CD4-positive, CD25-positive, alpha-beta regulatory T cell (primary cell): ENCODE measurements around the gene CFAP410. TPM values are rescaled to one million over a fixed set of nuclear protein-coding genes. Genes with fewer than 3 reads are reported as not detected.
"Not testable (repeated sequence)": the region's sequence is repeated elsewhere in the genome, so short reads cannot be mapped to it uniquely, and the experiment has no call there.

Source experiments
- ATAC-seq, 2 donors: fragments of 150-1000 bp; cut with Tn5 transposase; one replicate each; pipeline ENCODE4 v1.10.0; 2021; ENCODE audit warnings: low read depth in 2 of 2, moderate number of reproducible peaks in 2 of 2, moderate library complexity in 1 of 2
- DNase-seq, 3 donors: peaks; one replicate each; pipeline versions ENCODE4 v3.0.0 to v3.0.0-alpha.2; 2012 to 2022; ENCODE audit warnings: mixed read lengths in 1 of 3
- H3K27ac ChIP-seq: one replicate; pipeline ENCODE4 v1.7.0; 2013; ENCODE audit warnings: mild to moderate bottlenecking, low read length; ENCODE audit not compliant: insufficient read depth, poor library complexity, severe bottlenecking
- H3K27me3 ChIP-seq: one replicate; pipeline ENCODE4 v1.7.0; 2013; ENCODE audit warnings: low read length; ENCODE audit not compliant: control insufficient read depth, insufficient read depth
- H3K36me3 ChIP-seq: one replicate; pipeline ENCODE4 v1.7.0; 2013; ENCODE audit warnings: mild to moderate bottlenecking, low read length, moderate library complexity; ENCODE audit not compliant: control insufficient read depth, insufficient read depth
- H3K4me1 ChIP-seq: 2 replicates; pipeline ENCODE4 v1.7.0; 2013; ENCODE audit warnings: mild to moderate bottlenecking, low read length; ENCODE audit not compliant: insufficient read depth, control insufficient read depth, poor library complexity, severe bottlenecking
- H3K4me3 ChIP-seq: one replicate; pipeline ENCODE4 v1.7.0; 2013; ENCODE audit warnings: low read depth, mild to moderate bottlenecking, low read length, moderate library complexity
- H3K9me3 ChIP-seq, 2 experiments: 1 replicate in 1 of 2; 2 replicates in 1 of 2; pipeline ENCODE4 v1.7.0; 2013; ENCODE audit warnings: low read length in 2 of 2, mild to moderate bottlenecking in 1 of 2, moderate library complexity in 1 of 2; ENCODE audit not compliant: control insufficient read depth in 2 of 2
- H3K27ac Mint-ChIP-seq, 3 donors: one replicate each; pipeline ENCODE4 v1.8.0; 2020 to 2022; ENCODE audit warnings: mild to moderate bottlenecking in 3 of 3, mixed read lengths in 3 of 3, moderate library complexity in 2 of 3
- H3K27me3 Mint-ChIP-seq: one replicate; pipeline ENCODE4 v1.8.0; 2022; ENCODE audit warnings: mild to moderate bottlenecking, mixed read lengths
- H3K36me3 Mint-ChIP-seq: one replicate; pipeline ENCODE4 v1.8.0; 2020; ENCODE audit warnings: mixed read lengths
- H3K4me1 Mint-ChIP-seq, 4 donors: one replicate each; pipeline ENCODE4 v1.8.0; 2020 to 2022; ENCODE audit warnings: mixed read lengths in 4 of 4, mild to moderate bottlenecking in 1 of 4
- H3K4me3 Mint-ChIP-seq, 4 donors: one replicate each; pipeline ENCODE4 v1.8.0; 2020 to 2022; ENCODE audit warnings: mild to moderate bottlenecking in 4 of 4, mixed read lengths in 4 of 4, moderate library complexity in 3 of 4
- H3K9me3 Mint-ChIP-seq, 7 donors: one replicate each; pipeline ENCODE4 v1.8.0; 2020 to 2022; ENCODE audit warnings: mixed read lengths in 7 of 7, mild to moderate bottlenecking in 3 of 7, moderate library complexity in 2 of 7
- polyA plus RNA-seq, 4 donors: library from polyadenylated mRNA; unstranded; fragments of 300-500 nt; fragmentation: Illumina TruSeq; gene quantifications; one replicate each; pipeline ENCODE4 v1.2.3, GENCODE V29; 2021
- total RNA-seq: library from RNA; stranded (reverse); gene quantifications from one replicate; pipeline ENCODE4 v1.2.3, GENCODE V29; 2022

The CFAP410 gene
- total and polyA plus RNA-seq, 5 donors from 2014 or later, result 16.4 to 49.1 (median 17.2) TPM

- H3K27me3 Mint-ChIP-seq, result peaks cover 11% of the 10 kb centered on the region
- no peak overlapping the region for H3K4me3 Mint-ChIP-seq
- ATAC-seq (no peak), DNase-seq (no peak)
- Histone ChIP-seq H3K36me3 (no peaks in the 10 kb centered on the region), H3K4me1 (no peaks in the 10 kb centered on the region), H3K27me3 (no peaks in the 10 kb centered on the region), H3K9me3 (no peaks in the 10 kb centered on the region), H3K4me3 (no peak overlapping the region), H3K27ac (no peak overlapping the region)
- H3K27ac Mint-ChIP-seq, result no peak overlapping the region
- no peaks in the 10 kb centered on the region for H3K9me3 Mint-ChIP-seq
- no peaks in the 10 kb centered on the region for H3K36me3 Mint-ChIP-seq
- peaks cover 0 to 4% (median 0%) of the 10 kb centered on the region in 4 donors for H3K4me1 Mint-ChIP-seq
Measured at GRCh38 chr21:44283948-44284347, 55.2 kb downstream of the CFAP410 start.

GRCh38 chr21:44283211-44283785, 55.9 kb downstream of the CFAP410 start:
- H3K4me3 Mint-ChIP-seq, H3K4me1 ChIP-seq, H3K9me3 ChIP-seq, DNase-seq, H3K9me3 Mint-ChIP-seq, H3K4me1 Mint-ChIP-seq, H3K36me3 ChIP-seq, H3K36me3 Mint-ChIP-seq, ATAC-seq, H3K4me3 ChIP-seq, H3K27ac Mint-ChIP-seq, H3K27ac ChIP-seq, H3K27me3 ChIP-seq: not testable (repeated sequence)
- peaks cover 11% of the 10 kb centered on the region for H3K27me3 Mint-ChIP-seq

- Mint-ChIP-seq H3K36me3 (no peaks in the 10 kb centered on the region), H3K27me3 (peaks cover 11% of the 10 kb centered on the region), H3K9me3 (no peaks in the 10 kb centered on the region), H3K4me3 (no peak overlapping the region), H3K27ac (no peak overlapping the region), H3K4me1 (peaks cover 0 to 2% (median 0%) of the 10 kb centered on the region in 4 donors)
- DNase-seq (no peak), ATAC-seq (no peak)
- H3K36me3 ChIP-seq, result no peaks in the 10 kb centered on the region
- H3K27me3 ChIP-seq, result no peaks in the 10 kb centered on the region
- no peaks in the 10 kb centered on the region for H3K4me1 ChIP-seq
- H3K9me3 ChIP-seq, result no peaks in the 10 kb centered on the region
- no peak overlapping the region for H3K4me3 ChIP-seq
- no peak overlapping the region for H3K27ac ChIP-seq
Measured at GRCh38 chr21:44282370-44282769, 56.8 kb downstream of the CFAP410 start.

GRCh38 chr21:44281801-44282200, 57.4 kb downstream of the CFAP410 start:
- Mint-ChIP-seq H3K27ac (no peak overlapping the region), H3K9me3 (no peaks in the 10 kb centered on the region), H3K36me3 (no peaks in the 10 kb centered on the region), H3K4me1 (peaks cover 0 to 2% (median 0%) of the 10 kb centered on the region in 4 donors), H3K4me3 (no peak overlapping the region), H3K27me3 (peaks cover 11% of the 10 kb centered on the region)
- ATAC-seq (no peak), DNase-seq (no peak)
- Histone ChIP-seq H3K4me3 (no peak overlapping the region), H3K36me3 (no peaks in the 10 kb centered on the region), H3K9me3 (no peaks in the 10 kb centered on the region), H3K27me3 (no peaks in the 10 kb centered on the region), H3K4me1 (no peaks in the 10 kb centered on the region), H3K27ac (no peak overlapping the region)

GRCh38 chr21:44279354-44280260, 59.6 kb downstream of the CFAP410 start:
- H3K27me3 ChIP-seq, result no peaks in the 10 kb centered on the region
- Mint-ChIP-seq H3K9me3 (no peaks in the 10 kb centered on the region), H3K27ac (no peak overlapping the region), H3K4me1 (peaks cover 0 to 2% (median 0%) of the 10 kb centered on the region in 4 donors), H3K36me3 (no peaks in the 10 kb centered on the region), H3K27me3 (peaks cover 15% of the 10 kb centered on the region), H3K4me3 (no peak overlapping the region)
- H3K9me3 ChIP-seq, result no peaks in the 10 kb centered on the region
- H3K4me1 ChIP-seq, result no peaks in the 10 kb centered on the region
- no peak for ATAC-seq
- no peak overlapping the region for H3K4me3 ChIP-seq
- no peak for DNase-seq
- no peaks in the 10 kb centered on the region for H3K36me3 ChIP-seq
- no peak overlapping the region for H3K27ac ChIP-seq

Other genes starting within 250 kb of the CFAP410 start
- 17.6 TPM for gene PWP2, start 232.0 kb downstream of the CFAP410 start, total RNA-seq
- 10 to 100 TPM in 1 of 4 donors, 1 to 10 TPM in 1, under 1 TPM in 2; 0.78 to 15.7 (median 4.1) TPM for gene PWP2, start 232.0 kb downstream of the CFAP410 start, polyA plus RNA-seq
- gene GATD3, start 205.7 kb downstream of the CFAP410 start, total RNA-seq, result 32.1 TPM
- gene GATD3, start 205.7 kb downstream of the CFAP410 start, polyA plus RNA-seq, result 10 to 100 TPM in 2 of 4 donors, 1 to 10 TPM in 2; 3.9 to 51.4 (median 27.6) TPM
- gene ICOSLG, start 98.4 kb downstream of the CFAP410 start, total RNA-seq, result 22.6 TPM
- gene ICOSLG, start 98.4 kb downstream of the CFAP410 start, polyA plus RNA-seq, result 1 to 10 TPM in 2 of 4 donors, under 1 TPM in 2; 0.49 to 2.0 (median 1.3) TPM
- not detected for gene DNMT3L, start 77.5 kb downstream of the CFAP410 start, total RNA-seq
- not detected for gene DNMT3L, start 77.5 kb downstream of the CFAP410 start, polyA plus RNA-seq
- gene AIRE, start 53.5 kb downstream of the CFAP410 start, total RNA-seq, result 0.39 TPM
- gene AIRE, start 53.5 kb downstream of the CFAP410 start, polyA plus RNA-seq, result 1 to 10 TPM in 1 of 4 donors, under 1 TPM in 3; 0.07 to 2.0 (median 0.33) TPM
- gene PFKL, start 39.3 kb downstream of the CFAP410 start, total RNA-seq, result 204 TPM
- 100 to 1,000 TPM; 125 to 185 (median 157) TPM for gene PFKL, start 39.3 kb downstream of the CFAP410 start, polyA plus RNA-seq
- 3.1 TPM for gene TRPM2, start 14.2 kb upstream of the CFAP410 start, total RNA-seq
- 1 to 10 TPM in 2 of 4 donors, under 1 TPM in 2; 0.38 to 1.1 (median 0.79) TPM for gene TRPM2, start 14.2 kb upstream of the CFAP410 start, polyA plus RNA-seq
- 1.6 TPM for gene LRRC3, start 116.1 kb upstream of the CFAP410 start, total RNA-seq
- gene LRRC3, start 116.1 kb upstream of the CFAP410 start, polyA plus RNA-seq, result under 1 TPM; 0.15 to 0.44 (median 0.38) TPM
- gene KRTAP10-1, start 200.8 kb upstream of the CFAP410 start, total RNA-seq, result not detected
- not detected for gene KRTAP10-1, start 200.8 kb upstream of the CFAP410 start, polyA plus RNA-seq
- not detected for gene KRTAP10-2, start 212.1 kb upstream of the CFAP410 start, total RNA-seq
- gene KRTAP10-2, start 212.1 kb upstream of the CFAP410 start, polyA plus RNA-seq, result not detected
- not detected for gene KRTAP10-3, start 219.4 kb upstream of the CFAP410 start, total RNA-seq
- gene KRTAP10-3, start 219.4 kb upstream of the CFAP410 start, polyA plus RNA-seq, result not detected
- not detected for gene KRTAP10-4, start 234.3 kb upstream of the CFAP410 start, total RNA-seq
- gene KRTAP10-4, start 234.3 kb upstream of the CFAP410 start, polyA plus RNA-seq, result not detected
- gene KRTAP10-5, start 241.2 kb upstream of the CFAP410 start, total RNA-seq, result not detected
- gene KRTAP10-5, start 241.2 kb upstream of the CFAP410 start, polyA plus RNA-seq, result not detected